Common myeloid progenitor, CD34-positive (primary cell): ENCODE data around the gene C19orf81.
"Not testable (repeated sequence)": the region's sequence is repeated elsewhere in the genome, so short reads cannot be mapped to it uniquely, and the experiment has no call there.

Source experiments
- CTCF ChIA-PET: fragments of 350-600 bp; sonication (Branson Sonifier 250); formaldehyde crosslinking; loops from one replicate; lab custom pipeline; 2021; ENCODE audit warnings: antibody characterized with exemption; lab: Charles Lee
- POLR2A ChIA-PET: fragments of 350-600 bp; sonication (Branson Sonifier 250); formaldehyde crosslinking; loops from one replicate; lab custom pipeline; 2021; ENCODE audit warnings: antibody characterized with exemption; lab: Charles Lee
- DNase-seq, 3 donors: peaks; one replicate each; pipeline versions ENCODE4 v3.0.0 to v3.0.0-alpha.2; 2013
- H3K27ac ChIP-seq, 2 experiments: 1 replicate in 1 of 2; 2 replicates in 1 of 2; pipeline ENCODE4 v1.7.0; 2013; ENCODE audit warnings: inconsistent platforms in 2 of 2, low read length in 2 of 2, mild to moderate bottlenecking in 2 of 2, low read depth in 1 of 2, moderate library complexity in 1 of 2; ENCODE audit not compliant: severe bottlenecking in 2 of 2, insufficient read depth in 1 of 2, poor library complexity in 1 of 2
- H3K27me3 ChIP-seq, 5 experiments: replicated peaks in 2 of 5; 1 replicate in 3 of 5; 2 replicates in 2 of 5; pipeline versions ENCODE4 v1.6.1 to v1.7.0; 2013; ENCODE audit warnings: low read length in 4 of 5, mild to moderate bottlenecking in 2 of 5, moderate library complexity in 2 of 5, inconsistent platforms in 1 of 5; ENCODE audit not compliant: insufficient read depth in 5 of 5, control insufficient read depth in 4 of 5
- H3K36me3 ChIP-seq, 4 experiments: 1 replicate in 2 of 4; 2 replicates in 2 of 4; pipeline versions ENCODE4 v1.6.1 to v1.7.0; 2013; ENCODE audit warnings: low read length in 3 of 4, control low read depth in 1 of 4, mild to moderate bottlenecking in 1 of 4; ENCODE audit not compliant: control insufficient read depth in 4 of 4, insufficient read depth in 4 of 4
- H3K4me1 ChIP-seq, 4 experiments: 1 replicate in 3 of 4; 2 replicates in 1 of 4; pipeline versions ENCODE4 v1.6.1 to v1.7.1; 2013; ENCODE audit warnings: low read length in 3 of 4, mild to moderate bottlenecking in 3 of 4, control low read depth in 1 of 4, inconsistent platforms in 1 of 4, moderate library complexity in 1 of 4; ENCODE audit not compliant: control insufficient read depth in 4 of 4, insufficient read depth in 4 of 4; ENCODE audit errors: control extremely low read depth in 1 of 4
- H3K4me3 ChIP-seq, 7 experiments: 1 replicate in 4 of 7; 2 replicates in 3 of 7; pipeline versions ENCODE4 v1.5.1 to v1.7.0; 2013; ENCODE audit warnings: mild to moderate bottlenecking in 7 of 7, low read length in 6 of 7, moderate library complexity in 6 of 7, inconsistent platforms in 2 of 7, low read depth in 2 of 7, control low read depth in 1 of 7; ENCODE audit not compliant: insufficient read depth in 4 of 7, control insufficient read depth in 1 of 7; ENCODE audit errors: extremely low read depth in 1 of 7
- H3K9me3 ChIP-seq, 5 experiments: 1 replicate in 4 of 5; 2 replicates in 1 of 5; pipeline versions ENCODE4 v1.6.1 to v1.7.1; 2013; ENCODE audit warnings: low read length in 4 of 5, mild to moderate bottlenecking in 2 of 5, inconsistent platforms in 1 of 5, low read depth in 1 of 5, moderate library complexity in 1 of 5; ENCODE audit not compliant: control insufficient read depth in 4 of 5, insufficient read depth in 2 of 5; ENCODE audit errors: control extremely low read depth in 1 of 5
- WGBS: methylation state at CpG from one replicate; pipeline ENCODE4 v1.1.5; 2013; ENCODE audit not compliant: insufficient coverage; 5-methylcytosine and 5-hydroxymethylcytosine counted together

Gene C19orf81

DNA sequence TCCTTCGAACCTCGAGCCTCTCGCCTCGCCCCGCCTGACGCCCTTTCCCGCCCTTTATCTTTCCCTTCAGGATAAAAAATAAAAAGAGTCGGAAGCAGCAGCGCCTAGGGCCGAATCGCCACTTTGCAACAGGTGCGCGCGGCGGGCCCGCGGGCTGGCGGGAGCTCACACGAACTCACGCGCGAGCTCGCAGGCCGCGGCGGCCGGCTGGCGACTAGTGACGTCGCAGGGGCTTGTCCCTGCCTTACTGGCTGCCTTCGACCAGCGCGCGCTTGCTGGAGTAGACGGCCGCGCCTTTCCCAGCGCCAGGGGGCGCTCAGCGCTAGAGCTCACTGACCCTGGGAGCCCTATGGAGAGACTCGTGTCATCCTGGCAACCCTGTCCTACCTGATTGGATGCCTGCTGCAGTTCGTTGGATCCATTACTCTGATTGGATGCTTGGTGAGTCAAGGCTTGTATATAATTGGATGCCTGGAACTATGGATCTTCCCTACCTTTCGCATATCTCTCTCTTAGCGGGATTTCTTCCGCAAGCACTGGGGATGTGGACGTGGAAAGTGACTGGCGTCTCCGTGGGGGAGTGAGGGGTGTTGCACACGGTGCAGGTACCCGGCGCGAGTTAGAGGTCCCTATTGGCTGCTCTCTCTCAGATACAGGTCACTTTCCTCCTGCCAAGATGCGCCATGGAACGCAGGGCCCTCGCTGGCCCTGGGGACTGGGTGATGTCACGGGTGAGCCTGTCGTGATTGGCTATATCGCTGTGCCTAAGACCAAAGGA, 43.0 kb upstream of the C19orf81 start:
- H3K4me1 ChIP-seq, H3K4me3 ChIP-seq, POLR2A ChIA-PET, H3K36me3 ChIP-seq, H3K27ac ChIP-seq: not testable (repeated sequence)
- 78% methylated on average over 10 of the region's 58 CpGs for WGBS
- peaks cover 0 to 44% (median 4%) of the 10 kb centered on the region in 5 experiments for H3K27me3 ChIP-seq
- CTCF ChIA-PET = interaction anchor here (0.6 to 1.5 kb wide), 3 partner anchors 9 to 186 kb away, joined by 3 to 4 read pairs (median 3); no protein-coding TSS in a partner anchor
- peak; percentile 34 to 45 (median 41) for DNase-seq
- peaks cover 0 to 14% (median 0%) of the 10 kb centered on the region in 5 experiments for H3K9me3 ChIP-seq

DNA sequence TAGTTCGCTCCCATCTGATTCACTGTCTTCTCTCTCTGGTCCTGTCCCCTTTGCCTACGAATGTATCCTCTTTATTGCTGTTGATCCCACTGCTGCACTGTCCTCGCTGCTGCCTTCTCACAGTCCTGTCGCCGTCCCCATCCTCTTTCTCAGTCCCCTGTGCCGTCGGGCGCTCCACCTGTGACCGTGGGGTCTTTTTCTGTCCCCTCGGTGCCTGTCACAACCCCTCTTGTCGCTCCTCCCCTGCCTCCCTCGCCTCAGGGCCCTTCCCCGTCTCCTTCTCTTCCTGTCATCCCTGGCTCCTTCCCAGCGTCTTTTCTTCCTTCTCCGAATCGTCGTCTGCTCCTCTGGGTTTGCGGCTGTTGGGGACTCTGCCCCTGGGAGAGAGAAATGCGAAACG, 41.9 kb upstream of the C19orf81 start:
- peaks cover 0 to 10% (median 4%) of the 10 kb centered on the region in 4 experiments for H3K4me1 ChIP-seq
- no peaks in the 10 kb centered on the region for H3K36me3 ChIP-seq
- peaks cover 0 to 14% (median 0%) of the 10 kb centered on the region in 5 experiments for H3K9me3 ChIP-seq
- 75% methylated on average over 11 of the region's 20 CpGs for WGBS
- DNase-seq = no peak
- ChIA-PET POLR2A (no interaction called here), CTCF (interaction anchor here (0.7 to 2.1 kb wide), 4 partner anchors 57 to 175 kb away, joined by 4 to 6 read pairs (median 4); no protein-coding TSS in a partner anchor)
- peaks cover 0 to 32% (median 2%) of the 10 kb centered on the region in 5 experiments for H3K27me3 ChIP-seq
- H3K27ac ChIP-seq = no peak overlapping the region
- peak overlapping the region in 2 of 7 experiments; percentile 20 to 32 for H3K4me3 ChIP-seq

- ChIA-PET CTCF (interaction anchor here (0.6 to 2.1 kb wide), 6 partner anchors 12 to 410 kb away, joined by 3 to 6 read pairs (median 4); no protein-coding TSS in a partner anchor), POLR2A (no interaction called here)
- Histone ChIP-seq H3K4me1 (peaks cover 0 to 10% (median 4%) of the 10 kb centered on the region in 4 experiments), H3K9me3 (peaks cover 0 to 14% (median 0%) of the 10 kb centered on the region in 5 experiments), H3K27me3 (peaks cover 0 to 25% (median 2%) of the 10 kb centered on the region in 5 experiments), H3K36me3 (no peaks in the 10 kb centered on the region), H3K4me3 (peak overlapping the region in 3 of 7 experiments; percentile 5 to 42 (median 32)), H3K27ac (no peak overlapping the region)
- 5% methylated on average over 12 of the region's 56 CpGs for WGBS
- DNase-seq = peak; percentile 93 to 95 (median 95)
Measured at GRCh38 chr19:50607874-50608785, 41.1 kb upstream of the C19orf81 start.

DNA sequence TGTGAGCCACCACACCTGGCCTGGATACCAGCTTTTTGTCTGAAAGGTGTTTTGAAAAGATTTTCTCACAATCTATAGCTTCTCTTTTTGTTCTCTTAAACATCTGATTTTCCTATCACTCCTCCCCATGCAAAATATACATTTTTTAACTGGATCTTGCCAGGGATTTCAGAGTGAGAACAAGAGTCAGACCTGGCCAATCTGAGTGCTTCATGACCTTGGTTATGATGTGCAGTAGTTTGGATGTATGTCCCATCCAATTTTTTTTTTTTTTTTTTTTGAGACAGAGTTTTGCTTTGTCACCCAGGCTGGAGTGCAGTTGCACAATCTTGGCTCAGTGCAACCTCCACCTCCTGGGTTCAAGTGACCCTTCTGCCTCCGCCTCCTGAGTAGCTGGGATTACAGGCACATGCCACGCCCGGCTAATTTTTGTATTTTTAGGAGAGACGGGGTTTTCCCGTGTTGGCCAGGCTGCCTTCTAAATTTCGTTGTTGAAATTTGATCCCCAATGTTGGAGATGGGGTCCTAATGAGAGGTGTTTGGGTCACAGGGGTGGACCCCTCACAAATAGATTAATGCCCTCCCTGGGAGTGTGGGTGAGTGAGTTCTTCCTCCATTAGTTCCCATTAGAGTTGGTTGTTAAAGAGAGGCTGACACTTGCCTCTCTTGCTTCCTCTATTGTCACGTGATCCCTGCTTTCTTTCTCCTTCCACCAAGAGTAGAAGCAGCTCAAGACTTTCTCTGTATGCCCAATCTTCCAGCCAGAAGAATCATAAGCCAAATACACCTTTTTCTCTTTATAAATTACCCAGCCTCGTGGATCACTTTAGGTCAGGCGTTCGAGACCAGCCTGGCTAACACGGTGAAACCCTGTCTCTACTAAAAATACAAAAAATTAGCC, 36.5 kb upstream of the C19orf81 start:
- H3K9me3 ChIP-seq, CTCF ChIA-PET, H3K4me3 ChIP-seq, DNase-seq, POLR2A ChIA-PET, H3K27ac ChIP-seq, H3K4me1 ChIP-seq, H3K36me3 ChIP-seq: not testable (repeated sequence)
- peaks cover 0 to 11% (median 0%) of the 10 kb centered on the region in 5 experiments for H3K27me3 ChIP-seq
- WGBS = no CpG with 5 or more reads among the region's 11 CpGs

DNA sequence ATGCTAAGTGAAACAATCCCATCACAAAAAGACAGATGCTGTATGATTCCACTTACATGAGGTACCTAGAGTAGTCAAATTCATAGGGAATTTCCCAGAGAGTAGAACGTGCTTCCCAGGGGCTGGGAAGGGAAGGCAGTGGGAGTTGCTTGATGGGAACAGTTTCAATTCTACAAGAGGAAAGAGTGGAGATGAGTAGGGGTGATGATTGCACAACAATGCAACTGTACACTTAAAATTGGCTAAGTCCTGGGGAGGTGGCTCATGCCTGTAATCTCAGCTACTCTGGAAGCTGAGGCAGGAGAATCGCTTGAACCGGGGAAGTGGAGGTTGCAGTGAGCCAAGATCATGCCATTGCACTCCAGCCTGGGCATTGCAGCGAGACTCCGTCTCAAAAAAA, 30.9 kb upstream of the C19orf81 start:
- CTCF ChIA-PET, DNase-seq, POLR2A ChIA-PET, H3K36me3 ChIP-seq, H3K9me3 ChIP-seq, H3K4me1 ChIP-seq, H3K4me3 ChIP-seq, H3K27me3 ChIP-seq, H3K27ac ChIP-seq: not testable (repeated sequence)
- 91% methylated on average over 4 of the region's 5 CpGs for WGBS

- H3K27ac ChIP-seq, POLR2A ChIA-PET, H3K4me3 ChIP-seq, H3K4me1 ChIP-seq, CTCF ChIA-PET, H3K9me3 ChIP-seq, H3K27me3 ChIP-seq, DNase-seq, H3K36me3 ChIP-seq: not testable (repeated sequence)
- WGBS = 71% methylated on average over 3 of the region's 5 CpGs
Measured at GRCh38 chr19:50619184-50619583, 30.1 kb upstream of the C19orf81 start.
